Muscle layer of colon (tissue), 2 donors: ENCODE data around the gene ZNF446.
A peak's percentile ranks its signal among the peaks of the same experiment; 100 is the strongest.

Experiments
- H3K27ac ChIP-seq: one replicate; pipeline ENCODE4 v1.7.0; 2013; ENCODE audit warnings: low read depth, mild to moderate bottlenecking, low read length, moderate library complexity
- H3K27me3 ChIP-seq, 2 donors: one replicate each; pipeline ENCODE4 v1.7.0; 2013; ENCODE audit warnings: low read length in 2 of 2, mild to moderate bottlenecking in 2 of 2; ENCODE audit not compliant: insufficient read depth in 2 of 2, control insufficient read depth in 1 of 2
- H3K36me3 ChIP-seq: one replicate; pipeline ENCODE4 v1.7.0; 2013; ENCODE audit warnings: mild to moderate bottlenecking, low read length; ENCODE audit not compliant: insufficient read depth
- H3K4me1 ChIP-seq: one replicate; pipeline ENCODE4 v1.7.0; 2013; ENCODE audit warnings: mild to moderate bottlenecking, low read length; ENCODE audit not compliant: insufficient read depth
- H3K4me3 ChIP-seq, 2 donors: one replicate each; pipeline ENCODE4 v1.7.0; 2013; ENCODE audit warnings: low read length in 2 of 2, low read depth in 1 of 2, mild to moderate bottlenecking in 1 of 2, moderate library complexity in 1 of 2
- H3K9ac ChIP-seq: one replicate; pipeline ENCODE4 v1.7.0; 2013; ENCODE audit warnings: low read length
- H3K9me3 ChIP-seq: one replicate; pipeline ENCODE4 v1.7.0; 2013; ENCODE audit warnings: mild to moderate bottlenecking, low read length
- donor health status: abdominal sarcoma.
- donor health status: Adenocarcinoma of cecum.

The ZNF446 gene

GRCh38 chr19:58519087-58519354 lies 42.9 kb downstream of the ZNF446 start:
- H3K36me3 ChIP-seq: peaks cover 19% of the 10 kb centered on the region
- H3K27ac ChIP-seq: peak overlapping the region; percentile 93
- H3K4me3 ChIP-seq: peak overlapping the region; percentile 84 to 99
- no peaks in the 10 kb centered on the region for H3K9me3 ChIP-seq
- peaks cover 39% of the 10 kb centered on the region for H3K4me1 ChIP-seq
- H3K9ac ChIP-seq: peak overlapping the region; percentile 88
- no peaks in the 10 kb centered on the region for H3K27me3 ChIP-seq

GRCh38 chr19:58519355-58520256 lies 43.5 kb downstream of the ZNF446 start, which contains the start of gene ZBTB45:
TSS of gene ZBTB45 (minus strand) at chr19:58519810. CDS start at chr19:58517673, 2,137 bp downstream.
- peak within 1 kb of the TSS; percentile 88 for H3K9ac ChIP-seq
- peak within 1 kb of the TSS; percentile 84 to 99 for H3K4me3 ChIP-seq
- no peaks in the 10 kb centered on the region for H3K9me3 ChIP-seq
- peaks cover 36% of the 10 kb centered on the region for H3K4me1 ChIP-seq
- H3K27ac ChIP-seq: peak within 1 kb of the TSS; percentile 93
- peaks cover 19% of the 10 kb centered on the region for H3K36me3 ChIP-seq
- no peaks in the 10 kb centered on the region for H3K27me3 ChIP-seq

DNA sequence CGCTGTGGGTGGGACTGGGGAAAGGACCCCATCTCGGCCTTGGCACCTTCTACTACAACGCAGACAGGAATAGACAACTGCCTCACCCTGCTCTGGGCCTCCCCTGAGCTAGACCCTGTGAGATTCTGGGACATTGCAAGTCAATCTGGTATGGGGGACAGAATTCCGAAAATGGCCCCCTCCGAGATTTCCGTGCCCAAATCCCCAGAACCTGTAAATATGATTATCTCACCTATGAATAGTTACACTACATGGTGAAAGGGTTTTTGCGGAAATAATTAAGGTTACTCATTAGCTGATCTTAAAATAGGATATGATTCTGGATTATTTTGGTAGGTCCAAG lies 44.1 kb downstream of the ZNF446 start:
- Histone ChIP-seq H3K4me3 (peak overlapping the region; percentile 84 to 99), H3K9me3 (no peaks in the 10 kb centered on the region), H3K36me3 (peaks cover 19% of the 10 kb centered on the region), H3K27ac (peak overlapping the region; percentile 93), H3K9ac (peak overlapping the region; percentile 88), H3K27me3 (no peaks in the 10 kb centered on the region), H3K4me1 (peaks cover 33% of the 10 kb centered on the region)

GRCh38 chr19:58521651-58522050 lies 45.5 kb downstream of the ZNF446 start:
- Histone ChIP-seq H3K4me1 (peaks cover 22% of the 10 kb centered on the region), H3K9me3 (no peaks in the 10 kb centered on the region), H3K36me3 (peaks cover 9% of the 10 kb centered on the region), H3K4me3 (no peak overlapping the region), H3K9ac (no peak overlapping the region), H3K27ac (no peak overlapping the region), H3K27me3 (no peaks in the 10 kb centered on the region)

DNA sequence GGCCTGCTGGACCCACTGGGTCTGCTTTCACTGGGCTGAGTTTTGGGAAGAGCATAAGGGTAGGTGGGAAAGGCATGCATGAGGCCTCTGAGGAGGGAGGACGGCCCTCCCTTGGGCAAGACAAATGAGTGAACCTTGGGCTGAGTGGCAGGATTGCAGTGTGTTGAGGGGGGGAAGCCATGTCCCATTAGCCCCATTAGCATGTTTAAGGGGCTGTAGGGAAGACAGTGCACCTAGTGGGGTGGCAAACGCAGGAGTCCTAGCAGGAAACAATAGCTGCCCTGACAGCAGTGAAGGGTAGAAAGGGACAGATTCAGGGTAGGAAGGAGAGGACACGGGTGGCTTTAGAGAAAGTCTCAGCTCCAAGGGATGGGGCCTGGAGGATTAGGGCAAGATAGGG lies 46.6 kb downstream of the ZNF446 start:
- Histone ChIP-seq H3K27me3 (no peaks in the 10 kb centered on the region), H3K9me3 (no peaks in the 10 kb centered on the region), H3K4me3 (no peak overlapping the region), H3K9ac (no peak overlapping the region), H3K36me3 (no peaks in the 10 kb centered on the region), H3K4me1 (peaks cover 13% of the 10 kb centered on the region), H3K27ac (no peak overlapping the region)

- Histone ChIP-seq H3K9me3 (no peaks in the 10 kb centered on the region), H3K4me3 (no peak overlapping the region)
Observed at GRCh38 chr19:58529405-58529804, 53.3 kb downstream of the ZNF446 start.

More at GRCh38 chr19:58529405-58529804, 53.3 kb downstream of the ZNF446 start:
- Histone ChIP-seq H3K36me3 (no peaks in the 10 kb centered on the region), H3K27me3 (no peaks in the 10 kb centered on the region), H3K27ac (no peak overlapping the region), H3K4me1 (no peaks in the 10 kb centered on the region), H3K9ac (no peak overlapping the region)
